Stimulated activated CD8-positive, alpha-beta memory T cell treated with anti-CD3 and anti-CD28 coated beads, Interleukin-12 subunit alpha, Interleukin-12 subunit beta, amount 100 ng/mL, for 4 hours (primary cell): ENCODE results near the gene MTCP1.

Experiments used
- DNase-seq: peaks from one replicate; pipeline ENCODE4 v3.0.0-alpha.2; 2020; ENCODE audit warnings: low read depth

The MTCP1 gene

GRCh38 chrX:155070975-155071693 lies at the start of gene MTCP1, which contains the start of the genes BRCC3 and CMC4:
TSS of gene MTCP1 (minus strand) at chrX:155071136. CDS start at chrX:155066010, 5,126 bp downstream.
TSS of gene BRCC3 (plus strand) at chrX:155071508. CDS start at chrX:155071528, 20 bp downstream.
TSS of gene CMC4 (minus strand) at chrX:155071136. CDS start at chrX:155064023, 7,113 bp downstream.
- DNase-seq = peak; percentile 67

GRCh38 chrX:155115174-155115819 lies 44.4 kb upstream of the MTCP1 start:
- no peak for DNase-seq

- DNase-seq = no peak
Observed at GRCh38 chrX:155113097-155113496, 42.2 kb upstream of the MTCP1 start.

- no peak for DNase-seq
Observed at GRCh38 chrX:155112171-155112570, 41.2 kb upstream of the MTCP1 start.

GRCh38 chrX:155108427-155108826 lies 37.5 kb upstream of the MTCP1 start:
- no peak for DNase-seq

GRCh38 chrX:155105919-155106318 lies 35.0 kb upstream of the MTCP1 start:
- DNase-seq = no peak

GRCh38 chrX:155094468-155095061 lies 23.6 kb upstream of the MTCP1 start:
- no peak for DNase-seq

GRCh38 chrX:155086961-155087735 lies 16.2 kb upstream of the MTCP1 start:
- no peak for DNase-seq

- no peak for DNase-seq
Observed at GRCh38 chrX:155086202-155086840, 15.4 kb upstream of the MTCP1 start.

- no peak for DNase-seq
Observed at GRCh38 chrX:155071694-155072280, 851 bp upstream of the MTCP1 start.

GRCh38 chrX:155070663-155070974 lies 317 bp downstream of the MTCP1 start:
- no peak for DNase-seq

- no peak for DNase-seq
Observed at GRCh38 chrX:155070038-155070437, 898 bp downstream of the MTCP1 start.

- no peak for DNase-seq
Observed at GRCh38 chrX:155069414-155069813, 1.5 kb downstream of the MTCP1 start.

- no peak for DNase-seq
Observed at GRCh38 chrX:155068165-155068564, 2.8 kb downstream of the MTCP1 start.

GRCh38 chrX:155065035-155065734 lies 5.8 kb downstream of the MTCP1 start:
- no peak for DNase-seq

- DNase-seq = no peak
Observed at GRCh38 chrX:155061760-155062159, 9.2 kb downstream of the MTCP1 start.

GRCh38 chrX:155056877-155057792 lies 13.8 kb downstream of the MTCP1 start:
- peak; percentile 11 for DNase-seq

GRCh38 chrX:155056471-155056870 lies 14.5 kb downstream of the MTCP1 start:
- no peak for DNase-seq

GRCh38 chrX:155055494-155055893 lies 15.4 kb downstream of the MTCP1 start:
- no peak for DNase-seq

- no peak for DNase-seq
Observed at GRCh38 chrX:155054255-155054654, 16.7 kb downstream of the MTCP1 start.
